ENCODE measurements around the gene FBXO21.

FBXO21 gene

GRCh38 chr12:117162167-117162539 lies 28.1 kb downstream of the FBXO21 start:
- DNase-seq = no peak

- no peak for DNase-seq
These were observed 28.7 kb downstream of the FBXO21 start for GRCh38 chr12:117161460-117162166.

GRCh38 chr12:117159674-117160073 lies 30.6 kb downstream of the FBXO21 start:
- DNase-seq = no peak

GRCh38 chr12:117158911-117159553 lies 31.2 kb downstream of the FBXO21 start:
- DNase-seq = no peak

GRCh38 chr12:117158096-117158495 lies 32.2 kb downstream of the FBXO21 start:
- no peak for DNase-seq

- DNase-seq = peak; percentile 44
These were observed 34.8 kb downstream of the FBXO21 start for GRCh38 chr12:117155278-117156060.

GRCh38 chr12:117152793-117153775 lies 37.2 kb downstream of the FBXO21 start:
- no peak for DNase-seq

GRCh38 chr12:117151403-117152031 lies 38.8 kb downstream of the FBXO21 start:
- no peak for DNase-seq

GRCh38 chr12:117149431-117149830 lies 40.8 kb downstream of the FBXO21 start:
- DNase-seq = no peak

- DNase-seq = no peak
These were observed 41.6 kb downstream of the FBXO21 start for GRCh38 chr12:117148642-117149041.

GRCh38 chr12:117147639-117148038 lies 42.6 kb downstream of the FBXO21 start:
- no peak for DNase-seq

- no peak for DNase-seq
These were observed 44.6 kb downstream of the FBXO21 start for GRCh38 chr12:117145597-117146154.

- no peak for DNase-seq
These were observed 45.7 kb downstream of the FBXO21 start for GRCh38 chr12:117144599-117144998.

GRCh38 chr12:117143008-117143532 lies 47.2 kb downstream of the FBXO21 start:
- no peak for DNase-seq

- DNase-seq = no peak
These were observed 48.2 kb downstream of the FBXO21 start for GRCh38 chr12:117142094-117142493.

- DNase-seq = no peak
These were observed 49.0 kb downstream of the FBXO21 start for GRCh38 chr12:117141097-117141898.

GRCh38 chr12:117140397-117141096 lies 49.7 kb downstream of the FBXO21 start:
- DNase-seq = no peak

GRCh38 chr12:117139025-117139717 lies 51.1 kb downstream of the FBXO21 start:
- no peak for DNase-seq

- no peak for DNase-seq
These were observed 55.5 kb downstream of the FBXO21 start for GRCh38 chr12:117134721-117135120.

Measured in femur (tissue), 1 donor.